MM.1S (cell line): ENCODE results near the gene KRTAP27-1.

Experiments used
- CTCF ChIP-seq: fragments of 300-600 bp; sonication (generic); IDR thresholded peaks from 2 replicates; pipeline ENCODE4 v1.5.1; 2016; ENCODE audit warnings: antibody characterized with exemption, low read length, mixed read lengths
- EZH2 ChIP-seq: fragments of 300-600 bp; sonication (generic); optimal IDR thresholded peaks from 2 replicates; pipeline ENCODE3; 2017; ENCODE audit warnings: low read depth, mild to moderate bottlenecking, antibody characterized with exemption, low read length, mixed read lengths

DNA sequence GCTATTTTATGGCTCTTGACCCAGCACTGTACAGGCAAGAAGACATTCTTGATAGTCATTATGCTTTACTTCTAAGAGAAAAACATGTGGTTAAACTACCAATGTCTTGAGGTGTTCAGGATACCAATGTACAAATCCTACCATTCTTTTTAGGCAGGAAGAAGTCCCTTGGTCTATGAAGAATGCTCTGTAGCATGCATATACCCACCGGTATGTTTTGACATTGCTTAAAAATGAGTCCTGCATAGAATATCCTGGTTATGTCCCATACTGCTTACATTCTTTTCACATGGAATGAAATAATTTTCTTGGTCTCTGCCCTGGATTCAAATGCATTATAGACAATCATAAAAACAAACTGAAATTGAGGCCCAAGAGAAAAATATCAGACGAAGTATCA is 4.8 kb downstream of the KRTAP27-1 start:
- TF ChIP-seq CTCF (no peak), EZH2 (no peak)
